Nucleus accumbens (tissue), 56 donors: ENCODE results near the gene ACVR1.
A peak's percentile ranks its signal among the peaks of the same experiment; 100 is the strongest.

Experiments
- DNase-seq, 56 donors: peaks; one replicate each; lab custom pipeline; 2025; lab: John Stamatoyannopoulos, UW

ACVR1 gene

DNA sequence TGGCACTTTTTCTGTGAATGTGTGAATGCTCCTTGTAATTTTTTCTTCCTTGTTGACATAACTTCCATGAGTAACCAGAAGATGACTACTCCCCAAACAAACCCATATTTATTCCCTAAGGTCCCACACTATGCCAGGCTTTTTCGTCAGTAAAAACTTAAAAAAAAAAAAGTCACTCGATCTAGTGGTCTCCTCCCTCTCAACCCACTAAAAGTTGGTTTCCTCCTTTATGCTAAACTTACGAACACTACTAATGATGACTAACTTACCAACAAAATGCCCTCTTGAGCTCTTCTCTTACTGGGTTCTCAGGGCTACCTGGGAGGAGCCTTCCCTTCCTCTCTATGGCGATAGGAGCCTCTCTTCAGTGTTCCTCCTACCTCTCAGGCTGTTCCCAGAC is 18.2 kb downstream of the ACVR1 start:
- no peak for DNase-seq

DNA sequence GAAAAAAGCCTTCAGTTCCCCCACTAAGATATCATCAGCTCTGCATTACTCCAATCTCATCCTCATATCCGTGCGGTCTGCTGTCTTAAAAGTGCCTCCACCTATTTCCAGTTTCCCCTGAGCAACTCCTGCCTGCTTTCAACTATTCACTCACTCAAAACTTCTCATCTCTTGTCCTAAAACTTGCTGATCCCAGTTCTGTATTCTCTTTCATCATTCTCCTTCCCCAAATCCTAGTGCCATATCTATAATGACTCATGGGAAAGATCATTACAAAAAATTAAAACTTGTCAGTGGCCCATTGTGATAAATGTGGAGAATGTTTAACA is 20.0 kb downstream of the ACVR1 start:
- DNase-seq = no peak

DNA sequence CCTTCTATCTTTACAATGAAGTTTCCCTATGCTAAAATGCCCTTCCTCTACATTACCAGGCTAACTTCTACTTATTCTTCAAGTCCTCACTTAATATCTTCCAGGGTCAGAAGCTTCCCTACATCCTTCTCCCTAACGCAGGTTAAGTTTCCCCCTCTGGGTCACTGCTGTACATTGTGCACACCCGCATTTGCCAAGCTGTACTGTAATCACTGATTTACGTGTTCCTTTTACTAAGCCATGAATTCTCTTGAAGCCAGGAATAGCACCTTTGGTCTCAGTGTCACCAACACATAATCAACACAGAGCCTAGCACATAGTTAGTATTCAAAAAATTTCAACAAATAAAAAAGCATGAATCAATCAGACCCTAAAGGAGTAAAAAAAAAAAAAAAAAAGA is 22.3 kb downstream of the ACVR1 start:
- no peak for DNase-seq

DNA sequence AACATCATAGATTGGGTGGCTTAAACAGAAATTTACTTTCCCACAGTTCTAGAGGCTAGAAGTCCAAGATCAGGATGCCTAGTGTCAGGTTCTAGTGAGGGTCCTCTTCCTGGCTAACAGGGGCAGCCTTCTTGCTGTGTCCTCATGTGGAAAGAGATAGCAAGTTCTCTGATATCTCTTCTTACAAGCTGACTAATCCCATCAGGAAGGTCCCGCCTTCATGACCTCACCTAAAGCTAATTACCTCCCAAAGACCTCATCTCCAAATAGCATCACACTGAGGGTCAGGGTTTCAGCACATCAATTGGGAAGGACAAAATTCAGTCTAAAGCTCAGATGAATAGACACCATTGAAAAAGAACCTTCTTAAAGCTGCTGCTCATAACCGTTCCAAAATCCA is 22.9 kb downstream of the ACVR1 start:
- no peak for DNase-seq

DNA sequence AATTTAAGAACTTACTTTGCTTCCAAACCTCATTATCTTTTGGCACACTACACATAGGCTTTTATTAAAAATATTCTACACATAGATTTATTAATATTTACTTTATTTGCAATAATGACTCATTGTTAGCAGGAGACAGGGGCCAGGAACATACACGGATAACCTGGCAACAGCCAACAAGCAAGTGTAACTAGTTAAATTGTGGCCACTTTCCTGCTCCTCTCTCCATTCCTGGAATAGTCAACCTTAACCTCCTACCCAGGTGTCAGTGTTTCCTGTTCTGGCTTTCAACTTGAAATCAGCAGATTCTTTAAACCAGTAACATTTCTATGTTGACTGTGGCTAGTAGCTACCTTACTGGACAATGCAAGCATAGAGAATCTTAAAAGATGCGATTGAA is 26.5 kb downstream of the ACVR1 start:
- DNase-seq = no peak

DNA sequence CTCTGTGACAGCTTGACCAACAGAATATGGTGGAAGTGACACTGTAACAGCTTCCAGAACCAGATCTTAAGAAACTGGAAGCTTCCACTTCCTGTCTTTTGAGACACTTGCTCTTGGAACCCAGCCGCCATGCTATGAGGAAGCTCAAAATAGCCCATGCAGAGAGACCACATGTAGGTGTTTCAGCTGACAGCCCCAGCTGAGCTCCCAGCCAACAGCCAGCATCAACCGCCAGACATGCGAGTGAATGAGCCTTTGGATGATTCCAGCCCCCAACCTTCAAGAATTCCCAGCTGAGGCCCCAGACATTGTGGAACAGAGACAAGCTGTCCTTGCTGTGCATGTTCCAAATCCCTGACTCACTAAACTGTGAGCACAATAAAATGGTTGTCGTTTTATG is 27.9 kb downstream of the ACVR1 start:
- DNase-seq = peak in 1 of 56 donors; percentile 2

DNA sequence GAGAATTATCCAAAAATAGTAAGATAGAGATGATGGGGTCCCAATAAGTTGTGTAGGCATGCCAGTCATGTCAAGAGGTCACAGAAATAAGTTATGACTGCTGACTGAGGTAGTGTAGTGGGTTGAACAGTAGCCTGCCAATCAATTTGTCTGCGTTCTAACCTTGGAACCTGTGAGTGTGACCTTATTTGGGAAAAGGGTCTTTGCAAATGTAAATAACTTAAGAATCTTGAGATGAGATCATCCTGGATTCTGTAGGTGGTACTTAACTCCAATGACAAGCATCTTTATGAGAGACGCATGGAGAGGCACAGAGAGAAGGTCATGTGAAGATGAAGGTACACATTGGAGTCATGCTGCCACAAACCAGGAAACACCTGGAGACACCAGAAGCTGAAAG is 31.0 kb downstream of the ACVR1 start:
- no peak for DNase-seq

DNA sequence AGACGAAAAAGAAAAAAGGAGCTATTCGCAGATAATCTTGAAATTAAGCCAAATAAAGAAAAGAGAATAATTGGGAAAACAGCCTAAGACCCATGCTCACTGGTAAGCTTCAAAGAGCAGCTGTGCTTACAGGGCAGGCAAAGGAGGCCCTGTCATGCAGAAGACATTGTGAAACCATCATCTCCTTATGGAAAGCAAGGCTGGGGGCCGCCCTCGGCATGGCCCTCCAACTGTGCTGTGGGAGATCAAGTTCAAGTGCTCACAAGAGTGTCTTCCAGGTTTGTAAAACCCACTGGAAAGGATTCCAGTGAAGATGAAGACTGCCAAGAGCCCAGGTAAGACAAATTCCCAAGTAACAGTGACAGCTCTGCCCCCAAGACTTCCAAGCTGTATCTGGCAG is 32.2 kb downstream of the ACVR1 start:
- no peak for DNase-seq

DNA sequence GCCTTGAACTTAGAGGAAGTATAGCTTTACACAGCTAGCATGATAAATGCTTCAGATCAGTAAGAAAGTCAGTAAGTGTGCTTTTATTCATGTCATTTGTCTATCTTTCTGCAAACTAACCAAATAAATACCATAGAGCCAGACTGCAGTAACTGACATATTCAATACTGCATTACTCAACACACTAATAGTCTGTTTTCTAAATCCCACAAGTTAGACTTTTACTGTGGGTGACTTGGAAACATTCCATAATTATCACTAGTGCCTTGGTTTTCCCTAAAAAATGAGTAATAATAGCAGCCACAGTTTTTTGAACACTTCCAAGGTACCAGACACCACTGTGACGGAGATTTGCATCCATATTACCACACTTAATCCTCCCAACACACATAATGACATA is 33.0 kb downstream of the ACVR1 start:
- no peak for DNase-seq

DNA sequence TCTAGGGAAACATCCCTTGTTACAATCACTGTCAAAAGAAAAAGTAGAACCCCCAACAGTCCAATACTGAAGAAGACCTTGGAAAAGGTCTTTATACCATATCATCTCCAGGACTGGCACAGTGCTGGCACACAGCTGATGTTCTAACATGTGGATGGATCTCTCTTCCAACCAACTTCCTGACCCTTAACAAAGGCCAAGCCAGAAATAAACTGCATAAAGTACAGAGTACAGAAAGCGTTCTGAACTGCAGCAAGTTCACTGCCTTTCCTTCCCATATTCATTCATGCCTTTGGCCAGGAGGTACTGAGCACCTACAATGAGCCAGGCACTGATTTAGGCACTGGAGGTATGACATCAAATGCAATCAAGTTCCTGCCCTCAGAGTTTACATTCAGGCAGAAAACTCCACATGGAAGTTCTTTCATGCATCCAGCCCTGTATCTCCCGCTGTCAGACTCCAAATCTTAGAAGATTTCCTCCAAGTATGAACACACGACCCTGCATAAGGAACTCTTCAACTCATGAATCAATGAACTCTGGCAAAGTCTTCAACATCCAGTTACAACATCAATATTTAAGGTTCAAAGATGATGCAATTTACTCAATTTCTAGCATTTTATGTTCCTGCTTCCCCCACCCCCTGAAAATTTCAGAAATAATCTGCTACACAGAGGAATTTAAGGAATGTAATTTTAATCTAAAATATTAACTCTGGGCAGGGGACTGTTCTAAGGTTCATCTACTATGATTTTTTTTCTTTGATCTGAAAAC is 33.8 kb downstream of the ACVR1 start:
- DNase-seq = no peak

DNA sequence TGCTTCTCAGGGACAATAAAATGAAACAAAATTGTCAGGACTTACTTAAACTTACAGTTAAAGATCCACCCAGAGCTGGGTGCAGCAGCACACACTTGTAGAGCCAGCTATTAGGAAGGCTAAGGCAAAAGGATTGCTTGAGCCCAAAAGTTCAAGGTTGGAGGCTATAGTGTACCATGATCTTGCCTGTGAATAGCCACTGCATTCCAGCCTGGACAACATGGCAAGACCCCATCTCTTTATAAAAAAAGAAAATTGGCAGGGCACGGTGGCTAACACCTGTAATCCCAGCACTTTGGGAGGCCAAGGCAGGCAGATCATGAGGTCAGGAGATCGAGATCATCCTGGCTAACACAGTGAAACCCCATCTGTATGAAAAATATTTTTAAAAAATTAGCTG is 34.6 kb downstream of the ACVR1 start:
- no peak for DNase-seq

DNA sequence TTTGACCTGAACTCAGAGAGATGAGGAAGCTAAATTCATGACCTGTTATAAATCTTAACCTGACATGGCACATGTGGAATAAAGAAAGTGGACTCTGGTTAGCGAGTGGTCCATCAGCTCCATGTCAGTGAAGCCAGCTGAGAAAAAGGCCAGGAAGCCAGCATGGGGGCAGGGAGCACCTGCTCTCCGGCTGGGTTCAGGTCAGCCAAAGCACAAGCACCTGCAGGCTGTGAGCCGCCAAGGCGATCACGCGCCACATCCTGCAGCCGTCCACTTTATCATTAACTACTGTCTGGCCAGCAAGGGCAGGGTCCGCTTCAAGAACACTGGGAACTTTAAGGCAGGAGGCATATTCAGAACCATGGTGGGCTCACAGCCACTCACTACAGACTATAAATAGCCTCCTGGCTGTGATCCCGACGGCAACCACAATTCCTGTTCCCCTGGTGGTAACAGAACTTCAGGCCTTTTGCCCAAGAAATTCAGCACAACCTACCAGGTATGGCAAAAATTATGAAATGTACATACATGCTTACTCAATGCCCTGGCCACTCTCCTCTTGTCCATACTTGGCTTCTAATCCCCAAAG is 35.5 kb downstream of the ACVR1 start:
- DNase-seq = peak in 1 of 56 donors; percentile 14

DNA sequence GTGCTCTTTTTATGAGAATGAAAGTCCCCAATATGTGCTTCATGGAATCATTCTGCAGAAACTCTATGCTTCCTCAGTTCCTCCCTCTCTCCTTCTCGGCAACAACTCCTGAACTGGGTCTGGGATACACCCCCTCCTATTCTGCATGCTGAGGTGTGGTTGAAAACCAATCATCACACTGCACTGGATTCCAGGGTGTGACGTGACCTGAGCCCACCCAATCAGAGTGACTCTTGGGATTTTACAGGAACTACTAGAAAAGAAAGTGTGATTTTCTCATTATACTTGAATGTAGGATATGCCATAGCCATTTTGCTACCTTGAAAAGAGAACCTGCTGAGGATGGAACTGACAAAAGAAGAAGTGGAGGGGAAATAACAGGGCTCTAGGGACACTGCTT is 36.3 kb downstream of the ACVR1 start:
- no peak for DNase-seq

DNA sequence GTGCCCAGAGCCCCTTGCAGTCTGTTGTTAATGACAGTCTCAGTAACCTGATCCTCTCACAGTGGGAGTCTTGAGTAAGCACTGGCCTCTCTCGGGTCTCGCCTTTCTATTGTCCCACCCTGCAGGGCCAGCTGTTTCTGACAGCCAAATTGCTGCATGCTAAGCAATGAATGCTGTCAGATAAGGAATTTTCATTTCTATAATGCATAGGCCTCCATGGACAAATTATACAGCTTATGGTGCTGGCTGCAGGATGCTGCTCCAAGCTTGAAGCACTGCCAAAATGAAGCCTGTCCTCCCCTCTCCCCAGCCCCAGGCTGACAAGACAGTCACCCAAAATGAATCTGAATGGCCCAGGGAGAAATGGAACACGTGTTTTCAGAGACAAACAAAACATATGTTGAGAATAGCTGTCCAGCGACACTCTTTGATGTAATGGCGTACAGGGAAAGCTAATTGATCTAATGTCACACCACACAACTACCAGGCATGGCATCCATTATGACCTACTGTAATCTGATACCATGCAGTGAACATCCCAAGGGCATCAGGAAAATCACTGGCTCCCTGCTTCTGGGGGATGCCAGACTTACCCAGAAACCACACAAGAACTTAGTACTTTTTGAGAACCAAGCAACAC is 36.8 kb downstream of the ACVR1 start:
- DNase-seq = no peak

DNA sequence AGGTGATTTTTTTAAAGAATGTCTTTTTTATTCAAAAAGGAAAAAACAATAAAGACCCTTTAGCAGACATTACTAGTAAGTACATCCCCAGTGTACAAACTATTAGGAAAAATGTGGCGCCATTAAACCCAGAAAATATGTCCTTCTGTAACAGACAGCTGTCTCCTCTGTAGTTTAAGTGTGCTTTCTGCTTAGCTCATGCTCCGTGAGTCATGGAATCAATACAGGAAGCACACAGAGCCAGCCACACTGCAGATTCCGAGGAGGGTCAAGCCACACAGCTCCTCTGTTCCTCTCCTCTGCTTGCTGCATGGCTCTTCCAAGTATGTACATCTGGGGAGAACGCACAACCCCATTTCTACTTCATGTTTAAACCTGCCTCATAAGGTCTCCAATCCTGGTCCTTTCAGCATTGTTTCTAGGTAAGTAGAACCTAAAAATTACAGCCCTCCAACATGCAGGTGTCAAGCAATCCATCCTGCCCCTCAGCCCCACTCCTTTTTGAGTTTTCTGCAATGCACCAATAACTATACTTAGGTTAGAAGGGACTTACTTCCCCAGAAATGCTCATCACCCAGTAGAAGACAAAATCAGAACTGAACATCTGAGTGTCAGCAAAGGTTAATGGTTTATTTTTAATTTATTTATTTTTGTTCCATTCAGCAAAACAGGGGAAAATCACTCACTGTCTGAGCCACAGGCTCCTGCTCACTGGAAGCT is 37.5 kb downstream of the ACVR1 start:
- DNase-seq = peak in 8 of 56 donors; percentile 5 to 24 (median 10)

DNA sequence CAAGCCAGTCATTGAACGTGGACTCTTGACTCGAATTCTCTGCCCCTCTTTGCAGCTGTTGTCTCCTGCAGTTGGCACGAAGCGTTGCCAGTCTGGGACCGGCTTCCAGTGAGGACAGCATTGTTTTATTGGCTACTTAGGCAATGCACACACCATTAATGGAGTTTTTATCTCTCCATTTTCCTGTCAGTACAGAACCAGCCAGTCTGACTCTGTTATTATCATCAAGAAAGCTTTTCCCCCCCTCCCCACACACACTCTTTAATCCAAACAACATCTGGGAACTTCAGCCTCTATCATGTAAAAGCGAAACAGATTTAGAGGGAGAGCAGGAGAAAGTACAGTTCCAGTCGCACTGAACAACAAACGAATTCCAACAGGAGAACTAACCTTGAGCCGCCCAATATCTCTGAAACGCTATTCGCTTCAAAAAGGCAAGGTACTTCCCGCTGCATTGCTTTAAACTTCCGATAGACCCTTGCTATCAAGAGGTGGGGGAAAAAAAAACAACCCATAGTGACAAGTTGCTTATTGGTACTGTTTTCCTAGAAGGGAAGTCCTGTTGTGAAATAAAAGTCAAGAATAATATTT is 38.2 kb downstream of the ACVR1 start:
- peak in 41 of 56 donors; percentile 4 to 68 (median 29) for DNase-seq

DNA sequence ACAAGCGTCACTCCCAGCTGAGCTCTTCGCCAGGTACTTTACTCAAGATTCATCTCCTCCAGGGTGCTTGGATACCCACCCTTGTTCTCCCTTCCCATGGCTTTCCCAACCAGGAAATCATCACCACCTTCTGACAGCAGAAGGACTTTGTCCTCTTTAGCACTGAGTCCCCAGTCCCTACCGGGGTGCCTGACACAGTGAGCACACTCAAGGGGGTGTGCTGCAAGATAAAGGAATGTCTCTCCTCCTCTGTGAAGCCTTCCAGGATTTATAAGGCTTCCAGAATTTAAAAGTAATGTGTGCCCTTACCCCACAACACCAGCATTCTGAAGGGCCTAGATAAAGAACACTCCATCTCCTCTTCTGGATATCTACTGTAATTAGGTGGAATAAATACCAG is 39.6 kb downstream of the ACVR1 start:
- no peak for DNase-seq

DNA sequence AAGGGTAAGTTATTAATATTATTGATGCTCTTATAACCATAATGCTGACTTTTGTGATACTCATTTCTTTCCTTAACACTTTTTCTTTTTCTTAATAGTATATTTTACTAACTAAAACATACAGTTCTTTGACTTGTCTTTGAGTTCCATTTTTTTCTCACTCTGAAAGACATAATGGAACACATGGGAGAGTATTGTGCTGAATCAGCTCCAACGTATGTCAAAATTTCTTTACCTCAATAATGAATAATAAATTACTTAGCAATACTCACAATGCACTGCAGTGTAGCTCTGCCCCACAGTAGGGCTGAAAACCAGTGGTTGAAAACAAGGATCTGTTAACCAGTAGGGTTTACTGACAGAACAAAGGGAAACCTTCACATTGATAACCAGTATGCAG is 40.7 kb downstream of the ACVR1 start:
- no peak for DNase-seq

DNA sequence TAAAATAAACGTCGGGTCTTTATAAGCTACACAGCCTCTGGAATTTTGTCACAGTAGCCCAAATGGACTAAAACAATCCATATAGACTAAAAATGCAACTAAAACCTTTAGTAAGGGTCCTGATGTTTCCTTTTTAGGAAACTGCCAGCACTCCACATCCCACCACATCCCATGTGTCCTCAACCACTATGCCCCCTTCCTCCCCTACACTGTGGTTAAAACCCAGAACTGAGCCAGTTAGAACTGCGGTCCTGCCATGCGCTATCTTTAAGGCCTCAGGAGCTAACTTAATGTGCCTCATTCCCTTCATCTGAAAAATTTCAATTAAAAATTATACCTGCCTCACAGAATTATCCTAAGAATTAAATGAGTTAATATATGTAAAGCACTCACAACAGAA is 41.1 kb downstream of the ACVR1 start:
- DNase-seq = no peak

DNA sequence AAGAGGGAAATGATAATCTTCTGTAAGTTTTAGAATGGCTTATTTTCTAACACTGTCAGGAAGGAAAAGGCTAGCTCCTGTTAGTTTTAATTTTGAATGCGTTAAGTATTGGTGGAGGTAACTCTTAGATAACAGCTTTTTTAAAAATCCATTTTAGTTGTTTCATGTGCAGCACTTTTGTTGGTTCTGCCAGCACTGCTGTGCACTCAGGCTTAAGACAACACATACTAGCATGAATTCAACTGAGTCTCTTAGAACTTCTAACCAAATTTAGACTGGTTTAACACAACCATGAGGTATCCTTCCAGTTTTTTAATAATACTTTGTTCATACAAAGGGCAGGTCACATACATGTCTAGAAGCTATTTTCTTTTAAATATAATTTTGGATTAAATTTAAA is 42.4 kb downstream of the ACVR1 start:
- no peak for DNase-seq
